Measurements from ENCODE around the gene PTPN23. TPM values are rescaled to one million over a fixed set of nuclear protein-coding genes. Genes with fewer than 3 reads are reported as not detected.
A peak's percentile ranks its signal among the peaks of the same experiment; 100 is the strongest.
"Not testable (repeated sequence)": the region's sequence is repeated elsewhere in the genome, so short reads cannot be mapped to it uniquely, and the experiment has no call there.

The PTPN23 gene
- total RNA-seq, 2 experiments from 2014 or later: 13.6 to 40.0 TPM

- H3K36me3 ChIP-seq (ENCODE audit: insufficient read depth, low read length): no peaks in the 10 kb centered on the region
- no peak overlapping the region for H3K4me3 ChIP-seq (ENCODE audit: low read depth, low read length, poor library complexity, severe bottlenecking)
- ChIA-PET CTCF (ENCODE audit: unreplicated experiment) (no interaction called here), POLR2A (no interaction called here)
- H3K27ac ChIP-seq (ENCODE audit: low read depth, low read length, poor library complexity, severe bottlenecking): no peak overlapping the region
- intact Hi-C loops (cut with micrococcal nuclease; ENCODE audit: unreplicated experiment): loop anchor here (5.0 to 10.0 kb wide), 2 partner anchors 123 to 445 kb away; no protein-coding TSS in a partner anchor
- H4K20me1 ChIP-seq (ENCODE audit: insufficient read depth, low read length): no peaks in the 10 kb centered on the region
- no TSS peak for BruUV-seq (replicated peaks)
- no peaks in the 10 kb centered on the region for H3K9me2 ChIP-seq (ENCODE audit: insufficient read depth, low read length)
- H2AFZ ChIP-seq (ENCODE audit: low read length): no peak overlapping the region
- no peaks in the 10 kb centered on the region for H3K79me2 ChIP-seq (ENCODE audit: insufficient read depth, low read depth, low read length)
- TF ChIP-seq EZH2phosphoT487 (IDR thresholded peaks at IDR 0.05; ENCODE audit: borderline replicate concordance, low read depth, low read length) (no peak), CTCF (conservative IDR thresholded peaks at IDR 0.05; ENCODE audit: low read length) (no peak)
- no peak overlapping the region for H3K4me2 ChIP-seq (ENCODE audit: low read length)
- no peak for DNase-seq (ENCODE audit: low spot score)
- no peaks in the 10 kb centered on the region for H3K9me3 ChIP-seq (ENCODE audit: low read length)
- peaks cover 4% of the 10 kb centered on the region for H3K4me1 ChIP-seq (ENCODE audit: insufficient read depth, low read length, poor library complexity, severe bottlenecking)
Measured at GRCh38 chr3:47367631-47368030, 13.2 kb upstream of the PTPN23 start.

GRCh38 chr3:47370020-47370419, 10.8 kb upstream of the PTPN23 start:
- intact Hi-C loops (cut with micrococcal nuclease; ENCODE audit: unreplicated experiment): loop anchor here (2.0 to 10.0 kb wide), 2 partner anchors 503 to 665 kb away; partner anchors contain the start of gene TMIE
- POLR2A ChIA-PET: interaction anchor here (0.6 kb wide), 1 partner anchor 415 kb away, joined by 7 read pairs; no protein-coding TSS in a partner anchor
- not testable (repeated sequence) for H3K36me3 ChIP-seq (ENCODE audit: insufficient read depth, low read length); H3K4me2 ChIP-seq (ENCODE audit: low read length); H3K27ac ChIP-seq (ENCODE audit: low read depth, low read length, poor library complexity, severe bottlenecking); H3K9me3 ChIP-seq (ENCODE audit: low read length); H3K79me2 ChIP-seq (ENCODE audit: insufficient read depth, low read depth, low read length); H3K4me3 ChIP-seq (ENCODE audit: low read depth, low read length, poor library complexity, severe bottlenecking); H4K20me1 ChIP-seq (ENCODE audit: insufficient read depth, low read length); DNase-seq (ENCODE audit: low spot score); H3K4me1 ChIP-seq (ENCODE audit: insufficient read depth, low read length, poor library complexity, severe bottlenecking); BruUV-seq (replicated peaks); H2AFZ ChIP-seq (ENCODE audit: low read length); H3K9me2 ChIP-seq (ENCODE audit: insufficient read depth, low read length)
- CTCF ChIA-PET (ENCODE audit: unreplicated experiment): interaction anchor here (0.6 kb wide), 1 partner anchor 361 kb away, joined by 3 read pairs; no protein-coding TSS in a partner anchor

- POLR2A ChIA-PET: interaction anchor here (0.5 to 0.6 kb wide), 3 partner anchors 34 to 846 kb away, joined by 3 read pairs; no protein-coding TSS in a partner anchor
- peak; percentile 57 for TF ChIP-seq CTCF (conservative IDR thresholded peaks at IDR 0.05; ENCODE audit: low read length)
- TF ChIP-seq EZH2phosphoT487 (IDR thresholded peaks at IDR 0.05; ENCODE audit: borderline replicate concordance, low read depth, low read length): no peak
- H3K27ac ChIP-seq (ENCODE audit: low read depth, low read length, poor library complexity, severe bottlenecking): no peak overlapping the region
- no TSS peak for BruUV-seq (replicated peaks)
- peak; percentile 54 for DNase-seq (ENCODE audit: low spot score)
- no peak overlapping the region for H2AFZ ChIP-seq (ENCODE audit: low read length)
- H3K79me2 ChIP-seq (ENCODE audit: insufficient read depth, low read depth, low read length): no peaks in the 10 kb centered on the region
- H3K9me3 ChIP-seq (ENCODE audit: low read length): no peaks in the 10 kb centered on the region
- no peaks in the 10 kb centered on the region for H3K4me1 ChIP-seq (ENCODE audit: insufficient read depth, low read length, poor library complexity, severe bottlenecking)
- H4K20me1 ChIP-seq (ENCODE audit: insufficient read depth, low read length): no peaks in the 10 kb centered on the region
- intact Hi-C loops (cut with micrococcal nuclease; ENCODE audit: unreplicated experiment): loop anchor here (2.0 to 10.0 kb wide), 2 partner anchors 504 to 666 kb away; partner anchors contain the start of gene TMIE
- no peak overlapping the region for H3K4me3 ChIP-seq (ENCODE audit: low read depth, low read length, poor library complexity, severe bottlenecking)
- H3K36me3 ChIP-seq (ENCODE audit: insufficient read depth, low read length): no peaks in the 10 kb centered on the region
- CTCF ChIA-PET (ENCODE audit: unreplicated experiment): interaction anchor here (0.5 to 0.8 kb wide), 2 partner anchors 37 to 289 kb away, joined by 3 to 5 read pairs; no protein-coding TSS in a partner anchor
- no peaks in the 10 kb centered on the region for H3K9me2 ChIP-seq (ENCODE audit: insufficient read depth, low read length)
- H3K4me2 ChIP-seq (ENCODE audit: low read length): no peak overlapping the region
Measured at GRCh38 chr3:47370887-47371697, 9.7 kb upstream of the PTPN23 start.
